GM12891 (cell line): Measurements from ENCODE around the gene SEMA5A.

Experiments used
- POLR2A ChIP-seq: IDR thresholded peaks from 2 replicates; pipeline ENCODE4 v1.6.1; 2011; ENCODE audit warnings: low read depth, low read length, control low read depth
- SPI1 ChIP-seq: IDR thresholded peaks from 2 replicates; pipeline ENCODE4 v1.6.1; 2011; ENCODE audit warnings: low read depth, low read length, control low read depth
- TAF1 ChIP-seq: IDR thresholded peaks from 2 replicates; pipeline ENCODE4 v1.6.1; 2011; ENCODE audit warnings: low read depth, low read length, control low read depth

DNA sequence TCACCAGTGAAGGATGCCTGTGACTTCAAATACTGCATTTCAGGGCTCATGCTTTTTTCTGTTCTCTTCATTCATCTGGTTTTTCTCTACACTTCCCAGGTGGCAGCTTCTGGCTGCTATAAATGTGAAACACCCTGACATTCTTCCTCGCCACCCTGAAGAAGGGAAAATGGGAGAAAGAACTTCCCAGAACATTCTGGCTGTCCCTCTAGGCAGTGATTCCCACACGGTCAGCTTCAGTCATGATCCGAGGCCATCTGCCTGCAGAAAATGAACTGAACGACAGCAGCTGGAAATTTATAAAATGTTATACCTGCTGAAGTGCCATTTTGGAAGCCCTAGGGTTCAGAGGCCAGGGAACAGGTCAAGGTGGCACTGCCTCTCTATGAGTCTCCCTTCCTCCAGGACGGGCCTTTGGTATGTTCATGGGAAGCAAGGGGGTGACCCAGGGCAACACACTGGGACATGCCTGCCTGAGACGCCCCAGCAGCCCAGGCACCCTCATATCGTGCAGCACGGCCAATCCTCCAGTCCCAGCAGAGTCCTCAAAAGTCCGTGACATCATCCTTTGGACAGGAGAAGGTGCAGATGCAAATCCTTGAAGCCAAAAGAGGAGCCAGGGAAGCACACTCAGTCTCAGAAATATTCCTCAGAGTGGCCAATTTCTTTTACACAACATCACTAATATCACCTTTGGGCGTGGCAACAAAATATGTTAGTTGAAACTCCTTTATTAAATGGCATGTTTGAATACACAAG, 107.1 kb downstream of the SEMA5A start:
- TF ChIP-seq SPI1 (no peak), POLR2A (no peak), TAF1 (no peak)
